ENCODE measurements around the gene CIAO2B. TPM values are rescaled to one million over a fixed set of nuclear protein-coding genes. Genes with fewer than 3 reads are reported as not detected.
"Not testable (repeated sequence)": the region's sequence is repeated elsewhere in the genome, so short reads cannot be mapped to it uniquely, and the experiment has no call there.

The CIAO2B gene
- total RNA-seq (2014; rRNA removed; shearing (Covaris generic)): 134 and 148 TPM in 2 replicates
- polyA plus RNA-seq (2015; cell fraction: cytosol; rRNA removed): 114 and 162 TPM in 2 replicates
- 20.1 and 50.2 TPM in 2 replicates for polyA plus RNA-seq (2015; cell fraction: nucleus; rRNA removed)

- in situ Hi-C loops (cut with HindIII; ENCODE audit: low pct_unique_long_range_greater_than_20kb, low sequenced_read_pairs): no loop called here
- peak; percentile 79 for DNase-seq (ENCODE audit: low read depth, low spot score)
These were observed at the start of gene CIAO2B for GRCh38 chr16:66934138-66934838. TSS of gene CIAO2B (minus strand) at chr16:66934402. CDS start at chr16:66934364, 38 bp downstream.

GRCh38 chr16:66983033-66983432, 48.8 kb upstream of the CIAO2B start:
- in situ Hi-C loops (cut with HindIII; ENCODE audit: low pct_unique_long_range_greater_than_20kb, low sequenced_read_pairs): no loop called here

GRCh38 chr16:66979011-66979717, 45.0 kb upstream of the CIAO2B start:
- DNase-seq (ENCODE audit: low read depth, low spot score): no peak

More at GRCh38 chr16:66983033-66983432, 48.8 kb upstream of the CIAO2B start:
- DNase-seq (ENCODE audit: low read depth, low spot score): no peak

GRCh38 chr16:66977341-66978113, 43.3 kb upstream of the CIAO2B start:
- DNase-seq (ENCODE audit: low read depth, low spot score): peak; percentile 79
- in situ Hi-C loops (cut with HindIII; ENCODE audit: low pct_unique_long_range_greater_than_20kb, low sequenced_read_pairs): no loop called here

More at GRCh38 chr16:66979011-66979717, 45.0 kb upstream of the CIAO2B start:
- in situ Hi-C loops (cut with HindIII; ENCODE audit: low pct_unique_long_range_greater_than_20kb, low sequenced_read_pairs): no loop called here

GRCh38 chr16:66976746-66977145, 42.5 kb upstream of the CIAO2B start:
- in situ Hi-C loops (cut with HindIII; ENCODE audit: low pct_unique_long_range_greater_than_20kb, low sequenced_read_pairs): no loop called here
- no peak for DNase-seq (ENCODE audit: low read depth, low spot score)

- no peak for DNase-seq (ENCODE audit: low read depth, low spot score)
- in situ Hi-C loops (cut with HindIII; ENCODE audit: low pct_unique_long_range_greater_than_20kb, low sequenced_read_pairs): no loop called here
These were observed 41.2 kb upstream of the CIAO2B start for GRCh38 chr16:66975302-66975893.

- DNase-seq (ENCODE audit: low read depth, low spot score); in situ Hi-C loops (cut with HindIII; ENCODE audit: low pct_unique_long_range_greater_than_20kb, low sequenced_read_pairs): not testable (repeated sequence)
These were observed 40.7 kb upstream of the CIAO2B start for GRCh38 chr16:66974932-66975246.

GRCh38 chr16:66974156-66974931, 40.1 kb upstream of the CIAO2B start:
- in situ Hi-C loops (cut with HindIII; ENCODE audit: low pct_unique_long_range_greater_than_20kb, low sequenced_read_pairs): not testable (repeated sequence)

GRCh38 chr16:66973716-66974115, 39.5 kb upstream of the CIAO2B start:
- in situ Hi-C loops (cut with HindIII; ENCODE audit: low pct_unique_long_range_greater_than_20kb, low sequenced_read_pairs): no loop called here

More at GRCh38 chr16:66974156-66974931, 40.1 kb upstream of the CIAO2B start:
- DNase-seq (ENCODE audit: low read depth, low spot score): not testable (repeated sequence)

GRCh38 chr16:66972983-66973382, 38.8 kb upstream of the CIAO2B start:
- in situ Hi-C loops (cut with HindIII; ENCODE audit: low pct_unique_long_range_greater_than_20kb, low sequenced_read_pairs): no loop called here
- no peak for DNase-seq (ENCODE audit: low read depth, low spot score)

More at GRCh38 chr16:66973716-66974115, 39.5 kb upstream of the CIAO2B start:
- DNase-seq (ENCODE audit: low read depth, low spot score): no peak

GRCh38 chr16:66970775-66971720, 36.8 kb upstream of the CIAO2B start:
- in situ Hi-C loops (cut with HindIII; ENCODE audit: low pct_unique_long_range_greater_than_20kb, low sequenced_read_pairs): no loop called here
- DNase-seq (ENCODE audit: low read depth, low spot score): no peak

GRCh38 chr16:66968847-66969246, 34.6 kb upstream of the CIAO2B start:
- in situ Hi-C loops (cut with HindIII; ENCODE audit: low pct_unique_long_range_greater_than_20kb, low sequenced_read_pairs): no loop called here
- no peak for DNase-seq (ENCODE audit: low read depth, low spot score)

GRCh38 chr16:66964049-66964448, 29.8 kb upstream of the CIAO2B start:
- in situ Hi-C loops (cut with HindIII; ENCODE audit: low pct_unique_long_range_greater_than_20kb, low sequenced_read_pairs): no loop called here
- no peak for DNase-seq (ENCODE audit: low read depth, low spot score)

GRCh38 chr16:66961914-66962313, 27.7 kb upstream of the CIAO2B start:
- no peak for DNase-seq (ENCODE audit: low read depth, low spot score)
- in situ Hi-C loops (cut with HindIII; ENCODE audit: low pct_unique_long_range_greater_than_20kb, low sequenced_read_pairs): no loop called here

GRCh38 chr16:66961065-66961744, 27.0 kb upstream of the CIAO2B start, which contains the start of gene CES3:
TSS of gene CES3 (plus strand) at chr16:66961266. CDS start at chr16:66961308, 42 bp downstream.
- in situ Hi-C loops (cut with HindIII; ENCODE audit: low pct_unique_long_range_greater_than_20kb, low sequenced_read_pairs): no loop called here
- DNase-seq (ENCODE audit: low read depth, low spot score): peak; percentile 83
